ENCODE results near the gene RNASE9.
"Not testable (repeated sequence)": the region's sequence is repeated elsewhere in the genome, so short reads cannot be mapped to it uniquely, and the experiment has no call there.

RNASE9 gene

GRCh38 chr14:20572382-20572990, 11.6 kb upstream of the RNASE9 start:
- not testable (repeated sequence) for H3K4ac ChIP-seq (ENCODE audit: low read depth, low read length); H4K91ac ChIP-seq (ENCODE audit: low read depth, low read length); H3K23ac ChIP-seq (ENCODE audit: low read length); H3K36me3 ChIP-seq (ENCODE audit: control insufficient read depth in 1 of 2, insufficient read depth in 2 of 2, low read length in 2 of 2); H3K27me3 ChIP-seq (ENCODE audit: insufficient read depth, low read length); H4K8ac ChIP-seq (ENCODE audit: low read depth, low read length); H3K27ac ChIP-seq (ENCODE audit: low read depth, low read length); H3K18ac ChIP-seq (ENCODE audit: low read length); H2BK12ac ChIP-seq (ENCODE audit: low read length); DNase-seq; H3K14ac ChIP-seq (ENCODE audit: low read length); H3K79me1 ChIP-seq (ENCODE audit: low read length); H3K4me1 ChIP-seq (ENCODE audit: control insufficient read depth in 1 of 2, insufficient read depth in 2 of 2, low read length in 2 of 2); H4K12ac ChIP-seq (ENCODE audit: low read depth, low read length); H3K9ac ChIP-seq (ENCODE audit: low read length); H2BK5ac ChIP-seq (ENCODE audit: low read depth, low read length, poor library complexity); H2AFZ ChIP-seq (ENCODE audit: insufficient read depth, low read length, poor library complexity); H3K9me3 ChIP-seq (ENCODE audit: insufficient read depth, low read depth, low read length); H3K4me2 ChIP-seq (ENCODE audit: low read length); H2AK5ac ChIP-seq (ENCODE audit: low read length); H2BK120ac ChIP-seq (ENCODE audit: insufficient read depth, low read length, poor library complexity); H3K79me2 ChIP-seq (ENCODE audit: control insufficient read depth, insufficient read depth, low read length, poor library complexity); H3K4me3 ChIP-seq (ENCODE audit: low read depth, low read length)
- no CpG with 5 or more reads among the region's 4 CpGs for WGBS (ENCODE audit: extremely low coverage, insufficient coverage, insufficient read length)

DNA sequence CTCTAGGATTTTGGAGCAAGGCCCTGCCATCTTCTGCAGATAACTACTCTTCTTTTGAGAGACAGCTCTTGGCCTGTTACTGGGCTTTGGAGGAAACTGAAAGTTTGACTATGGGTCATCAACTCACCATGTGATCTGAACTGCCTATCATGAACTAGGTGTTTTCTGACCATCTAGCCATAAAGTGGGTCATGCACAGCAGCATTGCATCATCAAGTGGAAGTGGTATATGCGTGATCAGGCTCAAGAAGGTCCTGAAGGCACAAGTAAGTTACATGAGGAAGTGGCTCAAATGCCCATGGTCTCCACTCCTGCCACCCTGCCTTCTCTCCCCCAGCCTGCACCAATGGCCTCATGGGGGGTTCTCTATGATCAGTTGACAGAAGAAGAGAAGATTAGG, 9.9 kb upstream of the RNASE9 start:
- not testable (repeated sequence) for H4K12ac ChIP-seq (ENCODE audit: low read depth, low read length); H3K14ac ChIP-seq (ENCODE audit: low read length); H3K4me2 ChIP-seq (ENCODE audit: low read length); H3K4ac ChIP-seq (ENCODE audit: low read depth, low read length); H2AFZ ChIP-seq (ENCODE audit: insufficient read depth, low read length, poor library complexity); H2BK120ac ChIP-seq (ENCODE audit: insufficient read depth, low read length, poor library complexity); H3K36me3 ChIP-seq (ENCODE audit: control insufficient read depth in 1 of 2, insufficient read depth in 2 of 2, low read length in 2 of 2); H3K27ac ChIP-seq (ENCODE audit: low read depth, low read length); H4K8ac ChIP-seq (ENCODE audit: low read depth, low read length); H2BK5ac ChIP-seq (ENCODE audit: low read depth, low read length, poor library complexity); H3K18ac ChIP-seq (ENCODE audit: low read length); H3K23ac ChIP-seq (ENCODE audit: low read length); H3K79me1 ChIP-seq (ENCODE audit: low read length); H3K9ac ChIP-seq (ENCODE audit: low read length); DNase-seq; H2AK5ac ChIP-seq (ENCODE audit: low read length); H3K4me1 ChIP-seq (ENCODE audit: control insufficient read depth in 1 of 2, insufficient read depth in 2 of 2, low read length in 2 of 2); H4K91ac ChIP-seq (ENCODE audit: low read depth, low read length); H3K9me3 ChIP-seq (ENCODE audit: insufficient read depth, low read depth, low read length); H2BK12ac ChIP-seq (ENCODE audit: low read length); H3K4me3 ChIP-seq (ENCODE audit: low read depth, low read length); H3K79me2 ChIP-seq (ENCODE audit: control insufficient read depth, insufficient read depth, low read length, poor library complexity); H3K27me3 ChIP-seq (ENCODE audit: insufficient read depth, low read length)
- WGBS (ENCODE audit: extremely low coverage, insufficient coverage, insufficient read length): no CpG with 5 or more reads among the region's 1 CpG

- H4K8ac ChIP-seq (ENCODE audit: low read depth, low read length); H3K27ac ChIP-seq (ENCODE audit: low read depth, low read length); H3K4me2 ChIP-seq (ENCODE audit: low read length); H2BK5ac ChIP-seq (ENCODE audit: low read depth, low read length, poor library complexity); H3K18ac ChIP-seq (ENCODE audit: low read length); H2BK120ac ChIP-seq (ENCODE audit: insufficient read depth, low read length, poor library complexity); H3K4me1 ChIP-seq (ENCODE audit: control insufficient read depth in 1 of 2, insufficient read depth in 2 of 2, low read length in 2 of 2); H3K9me3 ChIP-seq (ENCODE audit: insufficient read depth, low read depth, low read length); H2AK5ac ChIP-seq (ENCODE audit: low read length); H3K14ac ChIP-seq (ENCODE audit: low read length); H3K9ac ChIP-seq (ENCODE audit: low read length); H3K36me3 ChIP-seq (ENCODE audit: control insufficient read depth in 1 of 2, insufficient read depth in 2 of 2, low read length in 2 of 2); H4K91ac ChIP-seq (ENCODE audit: low read depth, low read length); H3K4me3 ChIP-seq (ENCODE audit: low read depth, low read length); H3K23ac ChIP-seq (ENCODE audit: low read length); H3K79me1 ChIP-seq (ENCODE audit: low read length); H3K27me3 ChIP-seq (ENCODE audit: insufficient read depth, low read length); H2AFZ ChIP-seq (ENCODE audit: insufficient read depth, low read length, poor library complexity); H2BK12ac ChIP-seq (ENCODE audit: low read length); H3K79me2 ChIP-seq (ENCODE audit: control insufficient read depth, insufficient read depth, low read length, poor library complexity); H3K4ac ChIP-seq (ENCODE audit: low read depth, low read length); DNase-seq; H4K12ac ChIP-seq (ENCODE audit: low read depth, low read length): not testable (repeated sequence)
- WGBS (ENCODE audit: extremely low coverage, insufficient coverage, insufficient read length): no CpG with 5 or more reads among the region's 2 CpGs
These were observed 9.0 kb upstream of the RNASE9 start for GRCh38 chr14:20569865-20570264.

- H4K8ac ChIP-seq (ENCODE audit: low read depth, low read length): no peak overlapping the region
- no peak overlapping the region for H4K12ac ChIP-seq (ENCODE audit: low read depth, low read length)
- no peak overlapping the region for H2AFZ ChIP-seq (ENCODE audit: insufficient read depth, low read length, poor library complexity)
- H2BK5ac ChIP-seq (ENCODE audit: low read depth, low read length, poor library complexity): no peak overlapping the region
- H3K9ac ChIP-seq (ENCODE audit: low read length): no peak overlapping the region
- DNase-seq: no peak
- H3K79me2 ChIP-seq (ENCODE audit: control insufficient read depth, insufficient read depth, low read length, poor library complexity): no peaks in the 10 kb centered on the region
- peaks cover 0 to 9% of the 10 kb centered on the region in 2 experiments for H3K4me1 ChIP-seq (ENCODE audit: control insufficient read depth in 1 of 2, insufficient read depth in 2 of 2, low read length in 2 of 2)
- H3K14ac ChIP-seq (ENCODE audit: low read length): no peak overlapping the region
- H2AK5ac ChIP-seq (ENCODE audit: low read length): no peak overlapping the region
- no peak overlapping the region for H3K4me2 ChIP-seq (ENCODE audit: low read length)
- H2BK12ac ChIP-seq (ENCODE audit: low read length): no peak overlapping the region
- H4K91ac ChIP-seq (ENCODE audit: low read depth, low read length): no peak overlapping the region
- no peak overlapping the region for H3K27ac ChIP-seq (ENCODE audit: low read depth, low read length)
- H3K9me3 ChIP-seq (ENCODE audit: insufficient read depth, low read depth, low read length): peaks cover 3% of the 10 kb centered on the region
- H3K23ac ChIP-seq (ENCODE audit: low read length): no peak overlapping the region
- H3K4ac ChIP-seq (ENCODE audit: low read depth, low read length): no peak overlapping the region
- H3K4me3 ChIP-seq (ENCODE audit: low read depth, low read length): no peak overlapping the region
- H3K27me3 ChIP-seq (ENCODE audit: insufficient read depth, low read length): no peaks in the 10 kb centered on the region
- no peak overlapping the region for H2BK120ac ChIP-seq (ENCODE audit: insufficient read depth, low read length, poor library complexity)
- no peak overlapping the region for H3K18ac ChIP-seq (ENCODE audit: low read length)
- H3K79me1 ChIP-seq (ENCODE audit: low read length): no peaks in the 10 kb centered on the region
- no peaks in the 10 kb centered on the region for H3K36me3 ChIP-seq (ENCODE audit: control insufficient read depth in 1 of 2, insufficient read depth in 2 of 2, low read length in 2 of 2)
These were observed 8.2 kb upstream of the RNASE9 start for GRCh38 chr14:20569066-20569465.
